ENCODE data around the gene IL17F.

DNA sequence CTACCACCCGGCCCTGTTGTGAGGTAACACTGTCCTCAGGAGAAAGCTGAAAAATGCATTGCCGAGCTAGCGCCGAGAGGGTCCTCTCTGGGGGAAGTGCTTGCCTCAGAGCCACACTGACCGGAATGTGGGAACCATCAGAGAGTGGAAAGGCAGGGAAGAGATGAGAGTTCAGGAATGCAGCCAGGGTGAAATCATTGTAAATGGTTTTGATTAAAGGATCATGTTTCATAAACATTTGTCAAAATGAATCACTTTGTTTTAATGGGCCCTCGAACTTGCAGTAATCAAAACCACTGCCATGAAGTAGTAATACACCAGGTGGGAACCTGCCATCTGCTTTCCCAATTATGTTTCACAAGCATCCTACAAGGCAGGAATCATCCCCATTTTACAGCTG lies 16.9 kb upstream of the IL17F start:
- TF ChIP-seq, protein P1, sequence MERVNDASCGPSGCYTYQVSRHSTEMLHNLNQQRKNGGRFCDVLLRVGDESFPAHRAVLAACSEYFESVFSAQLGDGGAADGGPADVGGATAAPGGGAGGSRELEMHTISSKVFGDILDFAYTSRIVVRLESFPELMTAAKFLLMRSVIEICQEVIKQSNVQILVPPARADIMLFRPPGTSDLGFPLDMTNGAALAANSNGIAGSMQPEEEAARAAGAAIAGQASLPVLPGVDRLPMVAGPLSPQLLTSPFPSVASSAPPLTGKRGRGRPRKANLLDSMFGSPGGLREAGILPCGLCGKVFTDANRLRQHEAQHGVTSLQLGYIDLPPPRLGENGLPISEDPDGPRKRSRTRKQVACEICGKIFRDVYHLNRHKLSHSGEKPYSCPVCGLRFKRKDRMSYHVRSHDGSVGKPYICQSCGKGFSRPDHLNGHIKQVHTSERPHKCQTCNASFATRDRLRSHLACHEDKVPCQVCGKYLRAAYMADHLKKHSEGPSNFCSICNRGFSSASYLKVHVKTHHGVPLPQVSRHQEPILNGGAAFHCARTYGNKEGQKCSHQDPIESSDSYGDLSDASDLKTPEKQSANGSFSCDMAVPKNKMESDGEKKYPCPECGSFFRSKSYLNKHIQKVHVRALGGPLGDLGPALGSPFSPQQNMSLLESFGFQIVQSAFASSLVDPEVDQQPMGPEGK (CRISPR knock-in tag; IDR thresholded peaks at IDR 0.05; ENCODE audit: borderline replicate concordance), result no peak
- TF ChIP-seq TOX (CRISPR knock-in tag; IDR thresholded peaks at IDR 0.05; ENCODE audit: borderline replicate concordance) (no peak), ISL1 (CRISPR knock-in tag; IDR thresholded peaks at IDR 0.05) (no peak), ZFP3 (CRISPR knock-in tag; IDR thresholded peaks at IDR 0.05) (no peak), CSDC2 (CRISPR knock-in tag; IDR thresholded peaks at IDR 0.05) (no peak), ZNF70 (CRISPR knock-in tag; IDR thresholded peaks at IDR 0.05) (no peak), TCF4 (CRISPR knock-in tag; IDR thresholded peaks at IDR 0.05; ENCODE audit: borderline replicate concordance) (no peak), ZNF565 (CRISPR knock-in tag; conservative IDR thresholded peaks at IDR 0.05; ENCODE audit: low read depth) (no peak), ARNTL (CRISPR knock-in tag; IDR thresholded peaks at IDR 0.05; ENCODE audit: borderline replicate concordance, low read depth) (no peak), RARB (CRISPR knock-in tag; IDR thresholded peaks at IDR 0.05) (no peak)
- TF ChIP-seq, protein P2, sequence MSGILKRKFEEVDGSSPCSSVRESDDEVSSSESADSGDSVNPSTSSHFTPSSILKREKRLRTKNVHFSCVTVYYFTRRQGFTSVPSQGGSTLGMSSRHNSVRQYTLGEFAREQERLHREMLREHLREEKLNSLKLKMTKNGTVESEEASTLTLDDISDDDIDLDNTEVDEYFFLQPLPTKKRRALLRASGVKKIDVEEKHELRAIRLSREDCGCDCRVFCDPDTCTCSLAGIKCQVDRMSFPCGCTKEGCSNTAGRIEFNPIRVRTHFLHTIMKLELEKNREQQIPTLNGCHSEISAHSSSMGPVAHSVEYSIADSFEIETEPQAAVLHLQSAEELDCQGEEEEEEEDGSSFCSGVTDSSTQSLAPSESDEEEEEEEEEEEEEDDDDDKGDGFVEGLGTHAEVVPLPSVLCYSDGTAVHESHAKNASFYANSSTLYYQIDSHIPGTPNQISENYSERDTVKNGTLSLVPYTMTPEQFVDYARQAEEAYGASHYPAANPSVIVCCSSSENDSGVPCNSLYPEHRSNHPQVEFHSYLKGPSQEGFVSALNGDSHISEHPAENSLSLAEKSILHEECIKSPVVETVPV (CRISPR knock-in tag; IDR thresholded peaks at IDR 0.05), result no peak

Measured in SK-N-SH treated with all-trans-retinoic acid at 6 μM for 48 hours (cell line).